ENCODE results near the gene PERCC1.

- no peak for TF ChIP-seq ZNF512 (CRISPR knock-in tag; IDR thresholded peaks at IDR 0.05; ENCODE audit: borderline replicate concordance)
- no peak for TF ChIP-seq E2F5 (CRISPR knock-in tag; IDR thresholded peaks at IDR 0.05)
- TF ChIP-seq ZSCAN18 (CRISPR knock-in tag; IDR thresholded peaks at IDR 0.05), result no peak
- no peak for TF ChIP-seq ATF1 (CRISPR knock-in tag; IDR thresholded peaks at IDR 0.05)
These were observed 11.8 kb downstream of the PERCC1 start for GRCh38 chr16:1442697-1443096.
